HG02885 (cell line): ENCODE results near the gene BSN.
"Not testable (repeated sequence)": the region's sequence is repeated elsewhere in the genome, so short reads cannot be mapped to it uniquely, and the experiment has no call there.

Source experiments
- ATAC-seq: cut with Tn5 transposase; IDR thresholded peaks from one replicate; pipeline ENCODE4 v1.9.1; 2021; ENCODE audit warnings: mild to moderate bottlenecking; ENCODE audit not compliant: unreplicated experiment, poor library complexity

Gene BSN

GRCh38 chr3:49667701-49668413, 113.6 kb downstream of the BSN start:
- ATAC-seq, result no peak

GRCh38 chr3:49668414-49668797, 114.1 kb downstream of the BSN start:
- ATAC-seq, result no peak

- ATAC-seq, result no peak
These were observed 114.6 kb downstream of the BSN start for GRCh38 chr3:49668861-49669260.

- ATAC-seq, result no peak
These were observed 115.1 kb downstream of the BSN start for GRCh38 chr3:49669352-49669751.

- ATAC-seq, result no peak
These were observed 116.6 kb downstream of the BSN start for GRCh38 chr3:49670940-49671290.

GRCh38 chr3:49671291-49672288, 117.3 kb downstream of the BSN start:
- ATAC-seq, result no peak

GRCh38 chr3:49673121-49673714, 118.9 kb downstream of the BSN start:
- ATAC-seq, result no peak

- ATAC-seq, result peak; percentile 80
These were observed 119.6 kb downstream of the BSN start, which contains the start of gene APEH for GRCh38 chr3:49673715-49674496. APEH (plus strand) TSS chr3:49674351; CDS start chr3:49674402, 51 bp downstream.

- peak; percentile 30 for ATAC-seq
These were observed 120.3 kb downstream of the BSN start for GRCh38 chr3:49674497-49674983.

GRCh38 chr3:49675912-49676311, 121.6 kb downstream of the BSN start:
- ATAC-seq, result no peak

GRCh38 chr3:49680493-49681231, 126.4 kb downstream of the BSN start:
- ATAC-seq, result no peak

GRCh38 chr3:49681232-49681522, 126.9 kb downstream of the BSN start:
- no peak for ATAC-seq

- no peak for ATAC-seq
These were observed 127.3 kb downstream of the BSN start for GRCh38 chr3:49681543-49681942.

GRCh38 chr3:49683162-49683561, 128.9 kb downstream of the BSN start:
- ATAC-seq, result no peak

- not testable (repeated sequence) for ATAC-seq
These were observed 130.2 kb downstream of the BSN start for GRCh38 chr3:49684453-49684852.

GRCh38 chr3:49685103-49685502, 130.8 kb downstream of the BSN start:
- ATAC-seq, result not testable (repeated sequence)

- not testable (repeated sequence) for ATAC-seq
These were observed 131.6 kb downstream of the BSN start for GRCh38 chr3:49685846-49686245.

GRCh38 chr3:49686346-49686745, 132.1 kb downstream of the BSN start:
- ATAC-seq, result not testable (repeated sequence)

GRCh38 chr3:49686769-49687423, 132.6 kb downstream of the BSN start:
- ATAC-seq, result not testable (repeated sequence)
